NCI-H2107 (cell line): ENCODE data around the gene ATP2A1.
"Not testable (repeated sequence)": the region's sequence is repeated elsewhere in the genome, so short reads cannot be mapped to it uniquely, and the experiment has no call there.

Experiments
- DNase-seq: peaks from one replicate; lab custom pipeline; 2025; lab: John Stamatoyannopoulos, UW

ATP2A1 gene

GRCh38 chr16:28859326-28859725, 19.0 kb upstream of the ATP2A1 start:
- DNase-seq = no peak

- DNase-seq = no peak
These were observed 14.1 kb upstream of the ATP2A1 start for GRCh38 chr16:28863929-28864793.

GRCh38 chr16:28865001-28865688, 13.1 kb upstream of the ATP2A1 start:
- no peak for DNase-seq

DNA sequence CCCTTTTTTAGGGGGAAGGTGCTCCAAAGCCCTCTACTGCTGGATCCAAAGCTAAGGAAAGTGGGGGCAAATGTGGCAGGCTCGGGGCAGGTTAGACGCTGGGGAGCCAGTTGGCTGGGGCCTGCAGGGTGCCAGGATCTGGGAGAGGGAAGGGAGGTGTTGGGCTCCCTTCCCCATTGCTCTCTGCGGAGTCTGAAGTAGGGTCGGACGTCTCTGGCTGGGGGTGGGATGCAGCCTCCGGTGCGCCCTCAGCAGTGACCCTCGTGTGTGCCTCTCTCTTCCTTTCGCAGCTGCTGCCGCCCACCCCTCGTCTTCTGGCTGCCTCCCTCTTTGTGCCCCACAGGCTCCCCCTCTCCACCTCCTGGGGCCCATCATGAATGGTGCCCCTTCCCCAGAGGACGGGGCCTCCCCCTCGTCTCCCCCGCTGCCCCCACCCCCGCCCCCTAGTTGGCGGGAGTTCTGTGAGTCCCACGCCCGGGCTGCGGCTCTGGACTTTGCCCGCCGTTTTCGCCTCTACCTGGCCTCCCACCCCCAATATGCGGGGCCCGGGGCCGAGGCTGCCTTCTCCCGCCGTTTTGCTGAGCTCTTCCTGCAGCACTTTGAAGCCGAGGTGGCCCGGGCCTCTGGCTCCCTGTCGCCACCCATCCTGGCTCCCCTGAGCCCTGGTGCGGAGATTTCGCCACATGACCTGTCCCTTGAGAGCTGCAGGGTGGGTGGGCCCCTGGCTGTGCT, 12.4 kb upstream of the ATP2A1 start:
- DNase-seq = no peak

- DNase-seq = no peak
These were observed 11.9 kb upstream of the ATP2A1 start for GRCh38 chr16:28866454-28866804.

- DNase-seq = no peak
These were observed 11.0 kb upstream of the ATP2A1 start for GRCh38 chr16:28867241-28867640.

DNA sequence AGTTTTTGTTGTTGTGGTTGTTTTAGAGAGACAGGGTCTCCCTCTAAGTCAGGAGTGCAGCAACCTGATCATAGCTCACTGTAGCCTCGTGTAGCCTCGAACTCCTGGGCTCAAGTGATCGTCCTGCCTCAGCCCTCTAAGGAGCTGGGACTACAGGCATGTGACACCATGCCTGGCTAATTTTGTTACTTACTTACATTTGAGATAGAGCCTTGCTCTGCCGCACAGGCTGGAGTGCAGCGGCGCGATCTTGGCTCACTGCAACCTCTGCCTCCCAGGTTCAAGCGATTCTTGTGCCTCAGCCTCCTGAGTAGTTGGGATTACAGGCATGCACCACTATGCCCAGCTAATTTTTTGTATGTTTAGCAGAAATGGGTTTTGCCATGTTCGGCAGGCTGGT, 10.6 kb upstream of the ATP2A1 start:
- not testable (repeated sequence) for DNase-seq

DNA sequence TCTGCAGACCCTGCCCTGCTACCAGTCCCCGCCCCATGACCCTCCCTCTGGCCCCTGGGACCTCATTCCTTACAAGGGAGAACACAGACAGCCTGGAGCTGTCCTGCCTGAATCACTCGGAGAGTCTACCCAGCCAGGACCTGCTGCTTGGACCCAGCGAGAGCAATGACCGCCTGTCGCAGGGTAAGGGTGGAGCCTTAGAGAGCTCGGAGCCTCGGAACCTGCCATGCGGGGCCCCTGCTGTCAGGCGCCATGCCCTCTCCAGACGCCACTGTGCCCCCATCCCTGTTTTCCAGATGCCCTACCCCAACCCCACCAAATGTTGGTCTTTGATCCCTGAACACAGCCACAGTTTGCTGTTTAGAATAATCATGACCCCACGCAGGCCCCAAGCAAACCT, 9.1 kb upstream of the ATP2A1 start:
- DNase-seq = no peak

DNA sequence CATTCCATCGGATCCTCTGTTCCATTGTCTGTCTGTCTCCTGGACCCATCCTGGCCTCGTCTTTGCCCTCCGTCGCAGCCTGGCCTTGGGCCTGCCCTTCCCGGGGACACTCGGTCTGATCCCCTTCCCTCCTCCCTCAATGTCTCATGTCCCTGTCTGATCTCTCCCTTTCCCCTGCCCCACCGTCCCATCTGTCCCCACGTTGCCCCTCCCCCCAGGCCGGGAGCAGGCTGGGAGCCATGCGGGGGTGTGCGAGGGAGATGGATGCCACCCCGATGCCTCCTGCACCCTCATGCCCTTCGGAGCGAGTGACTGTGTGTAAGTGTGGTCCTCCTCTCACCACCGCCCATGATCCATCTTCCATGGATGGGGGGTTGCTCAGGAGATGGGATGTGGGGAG, 5.3 kb upstream of the ATP2A1 start:
- no peak for DNase-seq

- no peak for DNase-seq
These were observed 4.6 kb upstream of the ATP2A1 start for GRCh38 chr16:28873543-28874201.

DNA sequence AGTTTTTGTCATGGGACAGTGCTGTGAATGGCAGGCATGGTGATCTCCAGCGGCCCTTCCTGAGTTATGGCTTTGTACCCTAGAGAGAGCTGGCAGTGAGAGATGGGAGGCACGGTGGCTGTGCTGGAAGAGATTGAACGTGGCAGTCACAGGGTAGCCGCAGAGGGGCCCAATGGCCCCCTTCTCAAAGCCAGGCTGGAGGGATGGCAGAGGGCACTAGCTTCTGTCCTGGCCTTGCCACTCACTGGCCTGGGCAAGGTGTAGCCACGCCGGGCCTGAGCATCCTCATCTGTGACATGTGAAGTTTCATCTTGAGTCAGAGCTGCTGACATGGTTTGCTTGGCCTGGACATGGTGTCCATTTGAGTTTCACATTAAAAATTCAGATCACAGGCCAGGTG, 3.9 kb upstream of the ATP2A1 start:
- DNase-seq = no peak

- DNase-seq = no peak
These were observed 2.9 kb upstream of the ATP2A1 start for GRCh38 chr16:28875134-28876018.

DNA sequence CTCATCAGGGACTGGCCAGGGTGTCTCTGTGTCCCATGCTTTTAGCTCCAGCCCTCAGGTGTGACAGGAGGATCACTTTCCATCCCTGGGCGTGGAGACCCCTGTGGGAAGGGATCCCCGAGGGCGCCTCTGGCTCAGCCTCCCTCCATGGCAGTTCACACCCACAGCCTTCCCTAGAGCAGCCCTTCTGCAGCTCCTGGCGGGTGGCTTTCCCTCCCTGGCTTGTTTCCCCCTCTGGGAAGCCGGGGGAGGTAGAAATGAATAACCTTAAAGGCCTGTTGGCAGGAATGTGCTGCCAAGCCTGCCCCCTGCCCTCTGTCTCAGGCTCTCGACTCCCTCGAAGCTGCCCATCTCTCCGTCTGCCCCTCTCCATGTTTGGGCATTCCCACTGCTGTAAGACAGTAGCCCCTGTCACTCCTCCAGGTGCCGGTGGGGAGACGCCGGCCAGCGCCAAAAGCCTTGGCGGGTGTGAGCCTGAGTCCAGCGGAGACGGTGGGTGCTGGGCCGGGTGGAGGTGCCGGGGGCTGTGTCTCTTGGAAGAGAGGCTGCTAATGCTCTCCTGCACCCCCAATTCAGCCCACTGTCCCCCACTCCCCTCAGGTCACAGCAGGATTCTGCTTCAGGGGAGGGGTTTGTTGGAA, 2.1 kb upstream of the ATP2A1 start:
- DNase-seq = no peak

DNA sequence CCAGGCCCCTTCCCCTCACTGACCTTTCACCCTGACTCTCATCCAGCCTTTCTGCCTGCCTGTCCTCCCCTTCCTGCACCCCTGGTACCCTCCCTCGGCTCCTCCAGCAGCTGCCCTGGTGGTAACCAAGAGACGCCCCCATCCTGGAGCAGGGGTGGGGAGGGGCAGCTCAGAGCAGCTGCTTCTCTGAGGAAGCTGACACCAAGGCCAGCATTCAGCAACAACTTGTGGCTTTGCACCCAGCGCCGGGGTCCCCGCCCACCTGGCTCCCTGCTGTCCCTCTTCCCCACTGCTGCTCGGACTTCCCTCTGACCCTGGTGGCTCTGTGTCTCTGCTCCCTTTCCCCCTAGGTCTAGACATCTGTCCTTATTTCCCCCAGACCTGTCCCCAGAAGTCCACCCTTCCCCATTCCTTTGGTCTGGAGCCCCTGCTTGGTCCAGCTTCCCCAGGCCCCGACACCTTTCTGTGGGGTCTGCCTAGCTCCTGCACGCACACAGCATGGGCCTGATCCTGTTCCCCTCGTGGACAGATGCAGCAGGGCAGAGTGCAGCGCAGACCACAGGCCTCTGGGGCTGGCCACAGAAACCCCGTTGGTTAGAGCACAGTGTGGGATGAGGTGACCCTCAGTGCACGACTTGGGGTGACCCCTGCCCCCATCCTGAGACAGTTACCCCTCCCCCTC, 1.2 kb upstream of the ATP2A1 start:
- DNase-seq = no peak

- DNase-seq = no peak
These were observed 660 bp upstream of the ATP2A1 start for GRCh38 chr16:28877655-28878000.

GRCh38 chr16:28879261-28879840, 1.1 kb downstream of the ATP2A1 start:
- no peak for DNase-seq

GRCh38 chr16:28879841-28880588, 1.7 kb downstream of the ATP2A1 start:
- peak; percentile 85 for DNase-seq

DNA sequence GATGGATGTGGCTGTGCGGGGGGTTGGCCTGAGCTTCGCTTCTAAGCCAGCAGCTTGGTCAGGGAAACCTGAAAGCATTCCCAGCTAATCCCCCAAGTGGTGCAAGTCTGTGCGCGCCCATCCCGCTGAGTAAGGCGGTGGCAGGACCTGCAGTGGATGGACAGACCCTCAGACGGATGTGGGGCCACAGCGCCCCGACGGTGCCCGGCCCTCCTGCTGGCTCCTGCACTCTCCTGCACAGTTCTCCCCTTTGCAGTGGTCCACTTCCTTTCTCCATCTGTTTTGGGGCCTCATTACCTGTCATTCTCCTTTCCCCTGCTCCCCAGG, 2.3 kb downstream of the ATP2A1 start:
- no peak for DNase-seq

- no peak for DNase-seq
These were observed 2.7 kb downstream of the ATP2A1 start for GRCh38 chr16:28880955-28881354.
